ENCODE measurements around the gene COL12A1.

The COL12A1 gene

DNA sequence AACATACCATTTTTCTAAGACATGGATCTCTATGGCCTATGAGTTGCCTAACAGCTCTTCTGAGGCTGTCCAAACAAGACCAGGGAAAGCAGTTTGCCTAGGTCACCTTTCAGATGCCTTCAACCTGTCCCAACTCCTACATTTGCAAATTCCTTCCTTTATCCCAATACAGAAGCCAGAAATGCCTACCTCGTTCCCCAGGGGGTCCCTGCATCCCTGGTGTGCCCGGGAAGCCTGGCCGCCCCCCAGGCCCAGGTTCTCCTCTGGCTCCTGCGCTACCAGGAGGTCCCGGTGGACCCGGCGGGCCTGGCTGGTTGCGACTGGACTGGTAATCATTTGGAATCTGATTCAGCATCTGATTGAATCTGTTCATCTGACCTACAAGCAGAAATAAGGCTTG, 115.9 kb downstream of the COL12A1 start:
- DNase-seq (ENCODE audit: low read depth in 1 of 2, low spot score in 1 of 2), result no peak

DNA sequence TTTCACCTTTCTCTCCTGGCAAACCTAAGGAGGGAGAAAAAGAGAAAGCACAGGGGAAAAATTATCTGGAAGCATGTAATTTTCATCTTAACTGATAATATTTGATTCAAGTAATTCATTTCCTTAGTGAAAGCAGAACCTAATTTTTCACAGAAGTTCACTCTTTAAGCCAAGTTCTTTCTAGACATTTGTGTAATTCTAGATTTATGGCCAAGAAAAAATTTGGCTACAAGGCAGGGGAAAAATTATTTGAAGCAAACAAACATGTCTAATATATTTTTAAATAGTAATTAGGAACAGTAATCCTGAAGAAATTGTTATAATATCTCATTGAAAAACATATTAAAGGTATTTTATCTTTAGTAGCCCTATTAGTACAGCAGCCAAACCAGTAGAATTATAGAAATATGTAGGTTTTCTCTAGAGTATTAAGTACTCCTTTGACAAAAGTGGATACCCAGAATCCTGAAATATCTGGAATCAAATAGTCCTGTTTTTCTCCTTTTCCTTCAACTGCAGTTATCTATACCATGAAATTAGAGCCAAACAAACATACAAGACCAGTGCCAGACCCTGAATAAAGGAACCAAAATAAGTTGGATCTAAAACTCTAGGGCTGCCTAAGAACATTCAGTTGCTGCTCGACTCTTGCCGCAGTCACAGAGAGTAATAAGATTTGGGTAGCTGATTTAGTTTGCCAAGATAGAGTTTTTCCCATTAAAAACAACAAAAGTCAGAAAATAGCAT, 116.5 kb downstream of the COL12A1 start:
- Histone ChIP-seq H3K4me3 (replicated peaks; ENCODE audit: insufficient read depth, low read length) (no peak overlapping the region), H3K27me3 (ENCODE audit: insufficient read depth, poor library complexity, severe bottlenecking) (peaks cover 13% of the 10 kb centered on the region), H3K27ac (replicated peaks) (no peak overlapping the region)
- TF ChIP-seq GABPA (IDR thresholded peaks at IDR 0.05; ENCODE audit: low read depth) (no peak), SPI1 (IDR thresholded peaks at IDR 0.05; ENCODE audit: borderline replicate concordance, low read depth) (no peak), POLR2AphosphoS5 (IDR thresholded peaks at IDR 0.05; ENCODE audit: low read depth) (no peak)
- TF ChIP-seq, protein P1, sequence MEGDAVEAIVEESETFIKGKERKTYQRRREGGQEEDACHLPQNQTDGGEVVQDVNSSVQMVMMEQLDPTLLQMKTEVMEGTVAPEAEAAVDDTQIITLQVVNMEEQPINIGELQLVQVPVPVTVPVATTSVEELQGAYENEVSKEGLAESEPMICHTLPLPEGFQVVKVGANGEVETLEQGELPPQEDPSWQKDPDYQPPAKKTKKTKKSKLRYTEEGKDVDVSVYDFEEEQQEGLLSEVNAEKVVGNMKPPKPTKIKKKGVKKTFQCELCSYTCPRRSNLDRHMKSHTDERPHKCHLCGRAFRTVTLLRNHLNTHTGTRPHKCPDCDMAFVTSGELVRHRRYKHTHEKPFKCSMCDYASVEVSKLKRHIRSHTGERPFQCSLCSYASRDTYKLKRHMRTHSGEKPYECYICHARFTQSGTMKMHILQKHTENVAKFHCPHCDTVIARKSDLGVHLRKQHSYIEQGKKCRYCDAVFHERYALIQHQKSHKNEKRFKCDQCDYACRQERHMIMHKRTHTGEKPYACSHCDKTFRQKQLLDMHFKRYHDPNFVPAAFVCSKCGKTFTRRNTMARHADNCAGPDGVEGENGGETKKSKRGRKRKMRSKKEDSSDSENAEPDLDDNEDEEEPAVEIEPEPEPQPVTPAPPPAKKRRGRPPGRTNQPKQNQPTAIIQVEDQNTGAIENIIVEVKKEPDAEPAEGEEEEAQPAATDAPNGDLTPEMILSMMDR (IDR thresholded peaks at IDR 0.05; ENCODE audit: insufficient read depth, low read length), result no peak
- TF ChIP-seq, protein P2, sequence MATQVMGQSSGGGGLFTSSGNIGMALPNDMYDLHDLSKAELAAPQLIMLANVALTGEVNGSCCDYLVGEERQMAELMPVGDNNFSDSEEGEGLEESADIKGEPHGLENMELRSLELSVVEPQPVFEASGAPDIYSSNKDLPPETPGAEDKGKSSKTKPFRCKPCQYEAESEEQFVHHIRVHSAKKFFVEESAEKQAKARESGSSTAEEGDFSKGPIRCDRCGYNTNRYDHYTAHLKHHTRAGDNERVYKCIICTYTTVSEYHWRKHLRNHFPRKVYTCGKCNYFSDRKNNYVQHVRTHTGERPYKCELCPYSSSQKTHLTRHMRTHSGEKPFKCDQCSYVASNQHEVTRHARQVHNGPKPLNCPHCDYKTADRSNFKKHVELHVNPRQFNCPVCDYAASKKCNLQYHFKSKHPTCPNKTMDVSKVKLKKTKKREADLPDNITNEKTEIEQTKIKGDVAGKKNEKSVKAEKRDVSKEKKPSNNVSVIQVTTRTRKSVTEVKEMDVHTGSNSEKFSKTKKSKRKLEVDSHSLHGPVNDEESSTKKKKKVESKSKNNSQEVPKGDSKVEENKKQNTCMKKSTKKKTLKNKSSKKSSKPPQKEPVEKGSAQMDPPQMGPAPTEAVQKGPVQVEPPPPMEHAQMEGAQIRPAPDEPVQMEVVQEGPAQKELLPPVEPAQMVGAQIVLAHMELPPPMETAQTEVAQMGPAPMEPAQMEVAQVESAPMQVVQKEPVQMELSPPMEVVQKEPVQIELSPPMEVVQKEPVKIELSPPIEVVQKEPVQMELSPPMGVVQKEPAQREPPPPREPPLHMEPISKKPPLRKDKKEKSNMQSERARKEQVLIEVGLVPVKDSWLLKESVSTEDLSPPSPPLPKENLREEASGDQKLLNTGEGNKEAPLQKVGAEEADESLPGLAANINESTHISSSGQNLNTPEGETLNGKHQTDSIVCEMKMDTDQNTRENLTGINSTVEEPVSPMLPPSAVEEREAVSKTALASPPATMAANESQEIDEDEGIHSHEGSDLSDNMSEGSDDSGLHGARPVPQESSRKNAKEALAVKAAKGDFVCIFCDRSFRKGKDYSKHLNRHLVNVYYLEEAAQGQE (IDR thresholded peaks at IDR 0.05; ENCODE audit: insufficient replicate concordance, low read depth), result no peak
- DNase-seq (ENCODE audit: low read depth in 1 of 2, low spot score in 1 of 2), result no peak

More for the DNA sequence above, 115.9 kb downstream of the COL12A1 start:
- H3K4me3 ChIP-seq (replicated peaks; ENCODE audit: insufficient read depth, low read length), result no peak overlapping the region
- H3K27ac ChIP-seq (replicated peaks), result no peak overlapping the region
- TF ChIP-seq, protein P2 (IDR thresholded peaks at IDR 0.05; ENCODE audit: insufficient replicate concordance, low read depth), result no peak
- TF ChIP-seq GABPA (IDR thresholded peaks at IDR 0.05; ENCODE audit: low read depth), result no peak
- TF ChIP-seq, protein P1 (IDR thresholded peaks at IDR 0.05; ENCODE audit: insufficient read depth, low read length), result no peak
- TF ChIP-seq POLR2AphosphoS5 (IDR thresholded peaks at IDR 0.05; ENCODE audit: low read depth), result no peak
- no peak for TF ChIP-seq SPI1 (IDR thresholded peaks at IDR 0.05; ENCODE audit: borderline replicate concordance, low read depth)
- H3K27me3 ChIP-seq (ENCODE audit: insufficient read depth, poor library complexity, severe bottlenecking), result peaks cover 11% of the 10 kb centered on the region

DNA sequence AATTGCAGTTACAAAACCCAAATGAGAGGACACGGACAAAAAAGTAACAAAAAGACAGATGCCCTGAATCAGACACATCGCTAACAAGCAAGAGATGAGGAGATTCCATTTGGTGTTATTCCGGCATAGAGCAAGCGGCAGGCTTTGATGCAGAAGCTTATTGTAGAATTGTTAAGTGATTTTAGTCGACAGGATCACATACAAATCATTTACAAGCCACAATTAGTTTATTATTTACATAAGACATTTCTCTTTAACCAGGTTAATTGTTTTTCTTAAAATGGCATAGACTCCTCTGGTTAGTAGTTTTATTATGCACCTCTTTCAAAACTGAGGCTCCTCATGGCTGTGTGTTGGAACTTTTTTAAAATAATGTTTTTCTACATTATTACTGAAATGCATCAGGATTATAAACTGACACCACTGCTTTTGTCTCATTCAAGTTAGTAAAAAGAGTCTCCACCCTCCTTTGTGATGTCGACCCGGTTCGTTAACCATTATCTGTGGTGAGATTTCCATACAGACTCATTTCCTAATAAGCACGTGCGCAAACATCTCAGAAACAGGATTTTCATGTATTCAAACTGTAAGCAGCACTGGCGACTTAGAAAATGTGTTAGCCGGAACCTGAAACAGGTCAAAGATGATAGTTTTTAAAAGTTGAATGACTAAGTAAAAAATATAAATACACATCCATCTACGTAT, 119.8 kb downstream of the COL12A1 start:
- DNase-seq (ENCODE audit: low read depth in 1 of 2, low spot score in 1 of 2), result no peak
- Histone ChIP-seq H3K27me3 (ENCODE audit: insufficient read depth, poor library complexity, severe bottlenecking) (peaks cover 16% of the 10 kb centered on the region), H3K27ac (replicated peaks) (no peak overlapping the region), H3K4me3 (replicated peaks; ENCODE audit: insufficient read depth, low read length) (no peak overlapping the region)
- TF ChIP-seq SPI1 (IDR thresholded peaks at IDR 0.05; ENCODE audit: borderline replicate concordance, low read depth) (no peak), GABPA (IDR thresholded peaks at IDR 0.05; ENCODE audit: low read depth) (no peak), POLR2AphosphoS5 (IDR thresholded peaks at IDR 0.05; ENCODE audit: low read depth) (no peak)
- TF ChIP-seq, protein P1 (IDR thresholded peaks at IDR 0.05; ENCODE audit: insufficient read depth, low read length), result no peak
- TF ChIP-seq, protein P2 (IDR thresholded peaks at IDR 0.05; ENCODE audit: insufficient replicate concordance, low read depth), result no peak

Data from HL-60 (cell line).